AG08396 (cell line): Measurements from ENCODE around the gene RGCC.

Experiments
- DNase-seq: peaks from one replicate; pipeline ENCODE4 v3.0.0; 2012; ENCODE audit warnings: low spot score, mixed read lengths

Gene RGCC

GRCh38 chr13:41516166-41516565 lies 58.8 kb downstream of the RGCC start:
- no peak for DNase-seq

GRCh38 chr13:41516760-41517159 lies 59.4 kb downstream of the RGCC start:
- DNase-seq: no peak

- no peak for DNase-seq
Observed at GRCh38 chr13:41520016-41520659, 62.8 kb downstream of the RGCC start.
